ENCODE data around the gene HUNK. TPM values are rescaled to one million over a fixed set of nuclear protein-coding genes. Genes with fewer than 3 reads are reported as not detected.

HUNK gene
- total and polyA plus RNA-seq, 12 donors: 0.13 to 1.4 (median 0.54) TPM

DNA sequence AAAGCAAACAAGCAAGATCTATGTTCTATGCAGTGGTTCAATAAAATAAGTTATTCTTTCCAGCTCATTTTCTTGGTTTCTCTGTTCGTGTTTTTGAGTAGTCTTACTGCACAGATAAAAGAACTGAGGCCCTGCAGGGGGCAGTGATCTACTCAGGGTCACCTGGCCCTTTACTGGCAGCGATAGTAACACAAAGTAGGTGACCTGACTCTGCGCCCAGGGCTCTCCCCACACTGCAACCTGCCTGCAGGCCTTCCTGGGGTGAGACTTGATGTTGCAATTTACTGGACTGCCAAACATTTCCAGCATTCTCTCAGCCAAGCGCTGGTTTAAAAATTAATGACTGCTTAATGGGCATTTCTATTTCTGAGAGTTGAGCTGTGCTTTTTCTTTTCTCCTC lies 110.3 kb downstream of the HUNK start:
- Histone ChIP-seq H3K27me3 (no peaks in the 10 kb centered on the region), H3K27ac (no peak overlapping the region), H3K36me3 (replicated peaks in 1 of 2) (no peaks in the 10 kb centered on the region), H3K4me1 (replicated peaks in 1 of 2) (no peaks in the 10 kb centered on the region), H3K4me3 (no peak overlapping the region), H3K9me3 (replicated peaks in 1 of 3) (no peaks in the 10 kb centered on the region)
- TF ChIP-seq POLR2A (IDR thresholded peaks at IDR 0.05): no peak
- TF ChIP-seq CTCF (IDR thresholded peaks at IDR 0.05): no peak
- intact Hi-C loops (cut with DNase I): no loop called here
- no peak for DNase-seq
- WGBS, 4 donors: 70 to 84% (median 79%) methylated on average over 4 of the region's 4 CpGs

GRCh38 chr21:31983554-31983953 lies 110.7 kb downstream of the HUNK start:
- no peak for TF ChIP-seq CTCF (IDR thresholded peaks at IDR 0.05)
- TF ChIP-seq POLR2A (IDR thresholded peaks at IDR 0.05): no peak
- no peaks in the 10 kb centered on the region for H3K27me3 ChIP-seq
- 93 to 95% (median 95%) methylated on average over 8 of the region's 8 CpGs for WGBS, 4 donors
- intact Hi-C loops (cut with DNase I): no loop called here
- H3K9me3 ChIP-seq (replicated peaks in 1 of 3): no peaks in the 10 kb centered on the region
- DNase-seq: no peak
- no peak overlapping the region for H3K4me3 ChIP-seq
- H3K36me3 ChIP-seq (replicated peaks in 1 of 2): no peaks in the 10 kb centered on the region
- H3K27ac ChIP-seq: no peak overlapping the region
- no peaks in the 10 kb centered on the region for H3K4me1 ChIP-seq (replicated peaks in 1 of 2)

DNA sequence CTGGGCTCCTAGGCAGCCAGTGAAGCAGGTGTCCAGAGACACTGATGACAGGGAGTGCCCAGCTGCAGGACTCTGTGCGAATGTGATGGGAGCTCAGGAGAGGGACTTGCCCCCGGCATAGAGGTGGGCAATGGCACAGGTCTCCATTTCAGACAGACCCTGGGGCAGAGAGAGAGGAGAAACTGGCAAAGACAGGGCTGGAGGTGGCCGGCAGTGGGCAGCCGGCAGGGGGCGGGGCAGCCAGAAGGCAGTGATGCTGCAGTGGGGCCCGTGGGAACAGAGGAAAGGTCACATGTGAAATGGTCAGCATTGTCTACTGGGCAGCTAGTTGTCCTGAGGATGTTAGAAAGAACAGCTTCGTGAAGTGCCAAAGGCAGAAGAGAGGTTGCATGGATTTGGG lies 112.6 kb downstream of the HUNK start:
- intact Hi-C loops (cut with DNase I): no loop called here
- no peak overlapping the region for H3K4me3 ChIP-seq
- WGBS, 4 donors: 79 to 90% (median 87%) methylated on average over 6 to 7 of the region's 7 CpGs
- no peaks in the 10 kb centered on the region for H3K4me1 ChIP-seq (replicated peaks in 1 of 2)
- H3K27me3 ChIP-seq: no peaks in the 10 kb centered on the region
- H3K27ac ChIP-seq: no peak overlapping the region
- DNase-seq: no peak
- H3K9me3 ChIP-seq (replicated peaks in 1 of 3): no peaks in the 10 kb centered on the region
- no peaks in the 10 kb centered on the region for H3K36me3 ChIP-seq (replicated peaks in 1 of 2)
- no peak for TF ChIP-seq CTCF (IDR thresholded peaks at IDR 0.05)
- TF ChIP-seq POLR2A (IDR thresholded peaks at IDR 0.05): no peak

GRCh38 chr21:31986035-31986856 lies 113.4 kb downstream of the HUNK start:
- Histone ChIP-seq H3K9me3 (replicated peaks in 1 of 3) (no peaks in the 10 kb centered on the region), H3K27ac (no peak overlapping the region), H3K4me3 (no peak overlapping the region), H3K27me3 (no peaks in the 10 kb centered on the region), H3K4me1 (replicated peaks in 1 of 2) (no peaks in the 10 kb centered on the region), H3K36me3 (replicated peaks in 1 of 2) (no peaks in the 10 kb centered on the region)
- DNase-seq: no peak
- WGBS, 4 donors: 84 to 96% (median 93%) methylated on average over 17 of the region's 17 CpGs
- TF ChIP-seq CTCF (IDR thresholded peaks at IDR 0.05): no peak
- TF ChIP-seq POLR2A (IDR thresholded peaks at IDR 0.05): no peak
- intact Hi-C loops (cut with DNase I): no loop called here

Data from adrenal gland (tissue), 12 donors.